Measurements from ENCODE around the gene MYO1C.

MYO1C gene

DNA sequence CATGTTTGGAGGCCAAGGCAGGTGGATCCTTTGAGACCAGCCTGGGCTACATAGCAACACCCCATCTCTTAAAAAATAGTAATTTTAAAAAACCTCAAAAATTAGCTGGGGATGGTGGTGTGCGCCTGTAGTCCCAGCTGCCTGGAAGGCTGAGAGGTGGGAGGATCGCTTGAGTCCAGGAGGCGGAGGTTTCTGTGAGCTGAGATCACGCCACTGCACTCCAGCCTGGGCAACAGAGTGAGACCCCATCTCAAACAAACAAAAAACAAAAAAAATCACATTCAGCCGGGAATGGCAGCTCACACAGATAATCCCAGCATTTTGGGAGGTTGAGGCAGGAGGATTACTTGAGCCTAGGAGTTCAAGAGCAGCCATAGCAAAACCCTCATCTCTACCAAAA, 76.1 kb downstream of the MYO1C start:
- DNase-seq = no peak

DNA sequence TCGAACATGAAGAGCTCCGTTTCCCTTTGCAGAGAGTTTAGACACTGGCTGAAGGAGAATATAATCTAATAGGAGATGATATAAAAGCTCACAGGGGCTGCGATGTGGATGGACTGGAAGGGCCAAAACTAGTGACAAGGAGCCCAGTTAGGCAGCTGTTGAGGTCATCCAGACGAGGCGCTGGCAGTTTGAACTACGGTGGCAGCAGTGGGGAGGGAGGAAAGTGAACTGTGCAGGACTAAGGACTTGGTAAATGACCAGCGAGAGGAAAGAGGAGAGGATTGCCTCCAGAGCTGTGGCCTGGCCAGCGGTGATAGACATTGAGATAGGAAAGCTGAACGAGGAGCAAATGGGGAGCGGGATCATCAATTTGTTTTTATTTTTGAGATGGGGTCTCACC, 77.9 kb downstream of the MYO1C start:
- no peak for DNase-seq
